Inflammatory macrophage treated with lipopolysaccharide for 4 hours (primary cell): ENCODE measurements around the gene ACTN4.
A peak's percentile ranks its signal among the peaks of the same experiment; 100 is the strongest.

Source experiments
- DNase-seq: peaks from one replicate; pipeline ENCODE4 v3.0.0-alpha.2; 2020

ACTN4 gene

DNA sequence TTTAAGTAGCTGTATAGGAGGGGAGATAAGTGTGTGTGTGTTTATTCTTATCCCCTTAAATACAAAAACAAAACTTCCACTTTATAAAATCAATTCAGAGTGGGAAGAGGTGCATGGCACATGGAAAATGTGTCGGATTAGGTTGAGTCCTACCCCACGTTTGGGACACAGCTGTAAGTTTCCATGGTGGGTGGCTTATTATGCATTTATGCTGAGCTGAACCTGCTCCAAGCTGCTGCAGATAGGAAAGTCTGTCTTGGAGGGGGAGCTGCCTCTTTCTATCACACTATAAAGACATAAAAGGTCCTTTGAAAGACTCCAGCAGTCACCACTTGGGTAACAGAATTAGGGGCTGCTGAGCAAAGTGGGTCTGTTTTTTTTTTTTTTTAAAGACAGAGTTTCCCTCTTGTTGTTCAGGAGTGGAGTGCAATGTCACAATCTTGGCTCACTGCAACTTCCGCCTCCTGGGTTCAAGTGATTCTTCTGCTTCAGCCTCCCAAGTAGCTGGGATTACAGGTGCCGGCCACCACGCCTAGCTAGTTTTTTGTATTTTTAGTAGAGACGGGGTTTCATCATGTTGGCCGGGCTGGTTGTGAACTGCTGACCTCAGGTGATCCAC, 15.2 kb downstream of the ACTN4 start:
- no peak for DNase-seq

DNA sequence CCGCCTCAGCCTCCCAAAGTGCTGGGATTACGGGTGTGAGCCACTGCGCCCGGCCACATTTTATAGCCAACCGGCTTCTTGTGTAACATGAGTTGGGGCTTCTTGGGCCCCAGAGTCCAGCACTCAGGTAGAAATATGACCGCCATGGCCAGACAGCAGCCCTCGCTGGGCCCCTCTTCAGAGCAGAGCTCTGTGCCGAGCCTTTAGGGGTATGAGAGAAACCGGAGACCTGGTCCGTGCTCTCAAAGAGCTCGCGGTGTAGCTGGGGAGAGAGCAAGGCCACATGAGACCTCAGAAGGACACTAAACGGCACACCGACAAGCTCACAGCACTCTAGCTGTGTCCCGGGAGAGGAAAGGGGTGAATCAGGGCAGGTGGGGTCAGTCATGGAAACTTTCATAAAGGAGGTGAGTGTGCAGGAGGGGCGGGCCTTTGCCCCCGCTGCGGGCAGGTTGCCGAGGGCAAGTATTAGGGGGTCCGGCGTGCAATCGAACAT, 15.8 kb downstream of the ACTN4 start:
- no peak for DNase-seq

DNA sequence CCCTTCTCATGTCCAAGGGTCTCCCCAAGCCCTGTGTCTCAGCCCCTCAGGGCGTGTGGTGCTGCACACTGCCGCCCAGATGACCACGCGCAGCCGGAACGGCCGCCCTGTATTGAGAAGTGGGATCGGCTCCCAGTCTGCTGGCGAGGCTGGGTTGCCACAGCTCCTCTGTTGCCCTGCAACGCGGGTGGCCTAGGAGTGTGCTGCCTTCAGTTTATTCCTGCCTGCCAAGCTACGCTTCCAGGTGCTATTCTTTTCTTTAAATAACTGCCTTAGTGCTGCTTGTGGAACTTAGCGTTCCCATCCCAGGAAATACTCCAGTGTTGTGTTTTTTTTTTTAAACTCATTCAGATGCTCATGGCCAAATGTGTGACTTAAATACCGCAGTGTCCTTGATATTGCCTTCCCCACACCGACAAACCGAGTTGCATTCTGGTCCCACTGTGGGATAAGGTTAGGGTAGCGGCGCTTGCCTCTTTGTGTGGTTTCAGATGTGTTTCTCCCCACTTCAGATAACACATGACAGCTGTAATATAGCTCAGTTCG, 16.6 kb downstream of the ACTN4 start:
- no peak for DNase-seq

DNA sequence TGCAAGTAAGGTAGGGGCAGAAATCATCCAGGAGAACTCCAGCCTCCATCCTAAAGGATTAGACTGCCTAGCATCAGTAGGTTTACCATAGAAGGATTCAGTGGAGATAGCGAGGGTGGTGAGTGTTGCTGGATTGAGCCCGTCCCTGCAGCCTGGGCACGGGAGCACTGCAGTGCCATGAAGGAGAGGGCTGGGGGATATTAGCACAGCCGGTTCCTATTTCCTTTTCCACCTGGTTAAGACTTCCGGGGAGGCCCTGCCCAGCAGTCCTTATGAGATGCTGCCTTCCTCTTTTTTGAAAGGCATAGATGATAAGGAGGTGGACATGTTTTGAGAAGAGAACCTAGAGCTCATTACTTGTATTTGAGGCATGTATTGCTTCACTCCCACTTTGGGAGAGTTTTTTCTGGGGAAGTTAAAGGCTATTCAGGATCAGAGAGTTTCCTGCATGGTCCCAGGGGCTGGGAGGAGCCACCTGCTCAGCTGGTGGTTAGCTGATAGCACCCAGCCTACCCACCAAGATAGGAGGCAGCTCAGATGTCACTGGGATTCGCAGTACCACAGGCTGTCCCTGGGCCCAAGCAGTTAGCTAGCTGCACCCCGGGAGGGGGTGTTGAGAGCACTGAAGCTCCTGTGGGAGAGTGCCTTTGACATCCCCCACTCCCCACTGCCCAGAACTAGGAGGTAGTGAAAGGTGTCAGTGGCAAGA, 17.2 kb downstream of the ACTN4 start:
- no peak for DNase-seq

DNA sequence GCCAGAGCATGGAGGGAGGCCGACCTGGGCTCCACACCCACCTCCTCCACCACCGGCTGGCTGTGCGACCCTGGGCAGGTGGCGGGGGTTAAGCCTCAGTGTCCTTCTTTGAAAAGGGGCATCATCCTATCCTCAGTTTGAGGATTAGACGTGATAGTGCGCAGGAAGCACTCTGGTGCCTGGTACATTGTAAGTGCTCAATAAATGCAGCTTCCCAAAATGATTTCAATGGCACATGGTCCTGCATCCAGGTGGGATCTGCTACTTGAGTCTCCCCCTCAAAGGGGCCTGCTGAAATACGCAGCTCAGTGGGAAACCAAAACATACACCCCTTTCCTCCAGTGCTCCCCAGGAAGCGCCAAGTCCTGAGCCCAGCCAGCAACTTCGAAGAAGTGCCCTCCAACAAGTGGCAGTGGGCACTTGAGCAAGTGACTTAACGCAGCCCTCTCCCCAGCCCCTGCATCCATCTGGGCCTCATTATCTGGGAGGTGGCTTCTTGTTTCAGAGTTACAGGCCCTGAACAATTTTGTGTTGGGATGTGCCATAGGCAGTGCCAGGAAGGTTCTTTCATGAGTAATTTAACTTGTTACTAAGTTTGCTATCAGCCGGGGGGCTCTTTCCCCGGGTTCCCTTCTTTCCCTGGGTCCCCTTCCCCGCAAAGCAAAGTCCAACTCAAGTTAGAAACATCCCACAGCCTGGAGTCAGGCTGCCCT, 17.9 kb downstream of the ACTN4 start:
- DNase-seq, result no peak

DNA sequence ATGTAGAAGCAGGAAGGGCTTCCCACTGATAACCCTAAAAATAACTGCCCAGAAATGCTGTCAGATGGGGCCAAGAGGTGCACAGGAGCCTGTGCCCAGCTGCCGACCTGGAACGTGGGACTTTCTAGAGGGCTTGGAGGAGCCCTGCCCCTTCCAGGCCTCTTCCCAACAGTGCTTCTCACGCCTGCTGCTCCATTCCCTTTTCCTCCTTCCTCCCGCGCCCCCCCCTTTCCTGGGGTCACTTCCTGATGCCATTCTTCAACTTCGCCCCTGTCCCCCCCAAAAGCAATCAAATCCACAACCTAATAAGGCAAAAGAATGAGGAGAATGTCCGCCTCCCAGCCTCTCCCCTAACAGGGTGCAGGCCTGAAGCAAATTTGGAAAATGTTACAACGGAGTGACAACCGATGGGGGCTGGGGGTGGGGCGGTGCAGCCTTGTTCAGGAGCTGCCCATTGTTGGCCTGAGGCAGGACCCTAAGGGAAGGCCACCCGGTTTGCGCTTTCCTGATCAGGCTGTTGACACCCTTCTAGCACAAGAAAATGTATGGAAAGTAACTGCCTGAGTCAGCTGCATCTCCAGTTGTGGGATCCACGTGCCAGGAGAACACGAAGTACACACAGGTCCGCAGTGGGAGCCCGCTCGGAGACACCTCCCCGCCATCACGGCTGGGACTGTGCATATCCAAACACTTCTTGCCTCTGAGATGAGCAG, 18.7 kb downstream of the ACTN4 start:
- DNase-seq, result no peak

DNA sequence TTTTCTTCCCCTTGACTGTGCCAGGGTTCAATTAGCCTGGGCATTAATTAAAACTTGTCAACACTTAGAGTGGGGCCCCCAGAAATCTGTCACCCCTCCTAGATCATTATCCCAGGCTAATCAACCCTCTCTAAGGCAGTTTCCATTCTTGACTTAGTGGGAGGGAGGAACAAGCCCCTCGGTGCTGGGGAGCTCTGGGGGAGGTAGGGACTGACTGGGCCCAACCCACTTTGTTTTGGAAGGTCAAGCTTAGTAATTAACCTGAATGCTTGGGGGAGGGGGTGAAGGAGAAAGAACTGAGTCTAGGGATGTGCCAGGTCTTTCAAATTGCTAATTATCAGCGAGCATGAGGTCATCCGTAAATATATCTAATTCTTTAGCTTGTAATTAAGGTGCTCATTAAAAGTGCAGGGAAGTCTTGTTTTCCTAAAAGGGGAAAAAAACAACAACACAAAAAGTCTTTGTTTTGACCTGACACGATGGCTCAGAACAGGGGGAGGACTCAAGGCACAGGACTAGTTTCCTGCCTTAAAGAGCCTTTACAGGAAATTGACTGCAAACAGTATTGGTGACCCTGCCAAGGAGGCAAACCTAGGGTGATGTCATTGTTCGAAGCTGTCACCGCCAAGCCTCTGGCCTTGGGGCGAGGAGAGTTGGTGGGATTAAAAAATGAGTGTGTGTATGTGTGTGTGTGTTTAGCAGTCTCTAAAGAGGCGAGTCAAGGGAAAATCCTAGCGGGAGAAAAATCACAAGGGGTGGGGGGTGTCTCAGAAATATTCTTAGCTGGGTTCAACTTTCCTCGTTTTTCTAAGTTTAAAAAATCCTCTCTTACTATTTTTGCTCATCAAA, 19.4 kb downstream of the ACTN4 start:
- peak; percentile 48 for DNase-seq

DNA sequence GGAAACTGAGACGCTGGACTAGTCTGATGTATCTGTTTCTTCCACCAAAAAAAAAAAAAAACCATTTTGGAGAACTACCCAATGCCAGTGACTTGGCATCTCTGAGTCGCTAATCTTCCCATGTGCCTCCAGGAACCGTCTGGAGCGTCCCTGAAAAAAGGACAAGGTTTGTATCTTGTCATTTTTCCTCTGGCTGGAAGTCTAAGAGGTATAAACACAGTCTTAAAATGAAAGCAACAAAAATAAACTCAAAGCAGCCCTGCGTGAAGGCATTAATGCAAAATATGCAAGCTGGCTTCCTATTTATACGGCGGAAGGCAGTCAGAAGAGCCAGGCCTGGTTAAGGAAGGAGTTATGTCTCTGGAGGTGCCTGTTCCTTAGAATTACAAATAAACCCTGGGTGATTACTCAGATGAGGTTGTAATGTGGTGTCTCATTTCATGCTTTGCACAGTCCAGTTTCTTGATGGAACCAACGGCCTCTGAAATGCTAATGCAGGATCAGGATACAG, 20.3 kb downstream of the ACTN4 start:
- DNase-seq, result peak; percentile 50

DNA sequence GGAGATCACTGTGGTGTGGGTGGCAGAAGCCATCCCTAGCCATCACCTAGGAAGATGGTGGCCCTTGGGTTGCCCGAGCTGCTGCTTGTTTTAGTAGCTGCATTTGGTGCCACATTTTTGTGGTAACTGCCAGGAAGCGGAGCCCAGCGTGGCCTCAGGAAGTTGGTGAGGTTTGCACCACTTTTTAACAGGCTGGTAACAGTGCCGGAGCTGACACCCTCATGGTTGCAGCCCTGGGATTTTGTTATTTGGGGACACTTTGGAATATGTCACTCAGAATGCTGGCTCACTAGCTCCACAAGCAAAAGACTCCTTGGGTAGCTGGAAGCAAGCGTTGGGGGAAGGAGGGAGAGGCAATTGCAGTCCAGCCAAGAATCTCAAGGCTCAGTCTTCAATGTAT, 22.1 kb downstream of the ACTN4 start:
- no peak for DNase-seq

DNA sequence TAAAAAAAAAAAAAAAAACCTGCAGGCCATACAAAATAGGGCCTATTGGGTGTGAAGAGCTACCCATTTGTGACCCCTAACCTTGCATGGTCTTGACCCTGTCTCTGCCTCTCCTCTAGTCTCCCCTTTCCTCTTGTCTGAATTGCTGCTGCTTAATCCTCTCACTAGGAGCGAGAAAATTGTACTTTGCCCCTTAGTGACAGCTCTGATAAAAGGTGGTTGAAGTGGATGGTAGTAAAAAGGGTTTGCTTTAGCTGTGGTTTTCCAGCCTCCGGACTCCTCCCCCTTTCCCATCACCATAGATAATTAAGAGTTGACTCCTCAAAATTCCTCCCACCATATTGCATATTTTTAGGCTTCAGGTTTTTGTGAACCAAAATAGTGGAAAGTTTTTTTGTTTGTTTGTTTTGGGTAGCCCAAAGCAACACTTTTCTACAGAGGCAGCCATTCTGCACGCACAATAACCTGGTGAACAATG, 23.5 kb downstream of the ACTN4 start:
- no peak for DNase-seq

DNA sequence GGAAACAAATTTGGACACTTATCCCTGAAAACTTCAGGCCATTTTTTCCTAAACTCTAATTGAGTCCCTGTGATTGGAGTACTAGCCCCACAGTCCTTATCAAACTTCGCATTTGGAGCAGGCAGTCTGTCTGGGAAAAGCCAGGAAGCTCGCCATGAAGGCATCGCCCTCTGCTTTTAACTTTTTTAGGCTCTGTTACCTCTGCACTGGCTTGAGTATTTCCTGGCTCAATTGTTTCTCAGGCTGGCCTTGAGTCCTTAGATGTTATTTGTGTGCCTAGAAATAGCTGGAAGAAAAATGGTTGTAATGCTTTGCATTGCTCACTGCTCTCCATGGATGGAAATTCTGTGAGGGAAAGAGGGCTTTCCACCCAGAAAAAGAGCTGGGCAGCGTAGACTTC, 24.2 kb downstream of the ACTN4 start:
- DNase-seq, result no peak

DNA sequence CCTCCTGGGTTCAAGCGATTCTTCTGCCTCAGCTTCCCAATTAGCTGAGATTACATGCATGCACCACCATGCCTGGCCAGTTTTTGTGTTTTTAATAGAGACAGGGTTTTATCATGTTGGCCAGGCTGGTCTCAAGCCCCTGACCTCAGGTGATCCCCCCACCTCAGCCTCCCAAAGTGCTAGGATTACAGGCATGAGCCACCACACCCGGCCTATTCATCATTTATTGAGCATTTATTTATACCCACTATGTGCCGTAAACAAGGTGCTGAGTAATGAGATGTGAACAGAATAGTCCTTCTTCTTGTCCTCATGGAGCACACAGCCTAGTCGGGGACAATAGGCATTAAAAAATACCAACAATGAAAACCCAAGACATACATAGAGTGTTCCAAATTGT, 25.6 kb downstream of the ACTN4 start:
- no peak for DNase-seq

DNA sequence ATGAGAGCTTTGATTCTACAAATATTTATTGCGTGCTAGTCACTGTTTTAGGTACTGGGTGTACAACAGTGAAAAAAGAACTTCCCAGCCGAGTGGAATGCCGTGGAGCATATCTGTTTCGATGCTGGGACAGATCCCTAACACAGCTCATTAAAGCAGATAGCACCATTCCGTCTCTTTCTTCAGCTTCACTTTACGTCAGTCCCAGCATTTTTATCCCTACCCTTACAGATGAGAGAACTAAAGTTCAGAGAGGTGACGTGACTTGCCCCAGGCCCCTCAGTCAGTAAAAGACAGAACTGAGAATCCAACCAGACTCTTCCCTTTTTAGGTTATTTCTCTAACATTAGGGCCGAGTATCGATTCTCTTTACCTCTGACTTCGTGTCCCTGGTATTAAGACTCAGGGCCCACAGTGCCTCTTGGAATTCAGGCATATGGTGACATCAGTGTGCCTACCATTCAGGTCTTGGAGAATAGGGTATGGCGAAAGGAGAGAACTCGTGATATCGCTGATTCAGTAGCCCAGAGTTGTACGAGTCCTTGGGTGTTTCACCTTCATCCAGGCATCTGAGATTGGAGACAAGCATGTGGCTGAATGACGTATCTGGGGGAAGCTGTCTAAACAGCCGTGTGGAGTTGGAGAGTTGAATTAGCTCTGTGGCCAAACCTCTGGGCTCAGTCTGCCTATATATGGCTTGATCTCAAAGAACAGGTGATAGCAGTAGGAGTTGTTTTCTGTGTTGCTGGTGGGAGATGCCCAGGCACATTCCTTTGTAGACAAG, 27.1 kb downstream of the ACTN4 start:
- DNase-seq, result peak; percentile 69

DNA sequence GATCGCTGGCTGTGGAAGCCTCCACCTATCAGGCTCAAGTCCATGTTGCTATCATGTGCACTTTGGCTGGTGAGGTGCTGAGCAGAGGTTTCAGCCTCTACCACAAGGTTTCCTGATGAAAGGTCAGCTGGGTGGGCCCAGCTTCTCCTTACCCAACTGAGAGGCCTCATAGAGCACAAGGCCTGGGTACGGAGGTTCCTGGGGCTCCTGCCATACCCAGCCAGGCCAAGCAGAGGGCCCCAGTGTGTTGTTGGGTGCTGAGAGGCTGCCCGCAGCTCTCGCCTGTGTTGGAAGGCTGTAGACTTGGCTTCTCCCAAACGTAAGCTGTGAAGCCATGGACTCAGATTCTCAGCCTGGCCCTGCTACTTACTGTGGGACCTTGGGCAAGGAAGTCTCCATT, 28.2 kb downstream of the ACTN4 start:
- no peak for DNase-seq

DNA sequence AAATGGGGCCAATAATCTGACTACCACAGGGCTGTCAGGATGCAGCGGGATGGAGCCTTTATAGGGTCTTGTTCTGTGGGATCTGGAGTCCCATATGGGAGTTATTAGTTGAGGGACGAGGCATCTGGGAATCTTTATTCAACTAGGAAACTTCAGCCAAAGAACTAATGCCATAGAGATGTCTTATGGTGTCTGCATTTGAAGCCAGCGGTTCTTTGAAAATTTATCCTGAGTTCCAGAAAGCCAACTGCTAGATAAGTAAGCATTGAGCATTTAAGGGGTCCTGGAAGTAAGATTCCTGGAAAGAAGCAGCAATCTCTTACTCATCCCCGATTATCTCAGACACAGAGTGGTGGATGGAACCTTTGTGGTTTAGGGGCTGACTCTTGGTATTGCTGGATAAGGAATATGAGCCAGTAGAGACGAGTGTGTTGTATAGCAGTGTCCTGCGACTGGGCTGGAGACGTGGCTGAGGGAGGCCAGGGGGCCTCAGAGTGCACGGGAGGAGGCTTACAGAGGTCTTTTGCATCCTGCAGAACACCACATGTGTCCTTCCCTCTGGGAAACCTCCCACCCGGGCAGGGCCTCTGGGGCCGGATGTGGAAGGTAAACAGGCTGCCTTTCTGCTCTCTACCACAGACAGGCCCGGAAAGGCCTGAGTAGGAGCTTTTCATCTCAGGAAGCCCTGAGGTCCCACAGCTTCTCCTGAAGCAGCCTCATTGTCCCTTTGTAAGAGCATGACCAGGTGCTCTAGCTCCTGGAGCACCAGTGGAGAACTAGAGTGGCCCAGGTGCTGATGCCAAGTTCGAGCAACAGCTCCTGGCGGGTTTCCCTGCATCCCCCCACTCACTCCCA, 28.8 kb downstream of the ACTN4 start:
- no peak for DNase-seq

DNA sequence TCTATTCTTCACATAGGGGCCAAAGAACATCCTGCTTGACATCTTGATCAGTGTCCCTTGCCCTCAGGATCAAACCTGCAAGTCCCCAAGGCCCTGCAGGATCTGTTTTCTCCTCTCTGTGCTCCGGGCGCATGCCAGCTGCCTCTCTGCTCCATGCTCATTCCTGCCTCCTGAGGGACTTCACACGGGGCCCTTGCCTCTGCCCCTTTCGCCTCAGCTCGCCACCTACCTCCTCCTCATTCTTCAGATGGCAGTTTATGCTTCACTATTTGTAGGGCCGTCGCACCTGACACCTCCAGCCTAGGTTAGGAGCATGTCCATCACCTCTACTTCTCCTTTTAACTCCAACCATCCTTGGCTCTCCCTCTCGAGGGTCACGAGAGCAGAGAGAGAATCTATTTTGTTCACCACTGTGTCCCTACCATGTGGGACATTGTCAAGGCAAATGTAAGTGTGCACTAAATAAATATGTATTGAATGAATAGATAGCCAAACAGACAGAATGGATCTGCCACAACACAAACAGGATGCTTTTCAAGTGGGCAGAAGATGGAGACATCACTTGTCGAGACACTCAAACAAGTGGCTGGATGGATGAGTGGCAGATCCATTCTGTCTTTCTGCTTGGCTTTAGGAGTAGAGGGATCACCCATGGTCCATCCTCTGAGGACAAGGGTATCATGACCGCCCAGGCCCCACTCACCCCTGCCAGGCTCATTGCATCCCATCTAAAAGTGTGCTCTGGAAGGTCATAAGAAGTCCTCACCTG, 29.6 kb downstream of the ACTN4 start:
- no peak for DNase-seq

DNA sequence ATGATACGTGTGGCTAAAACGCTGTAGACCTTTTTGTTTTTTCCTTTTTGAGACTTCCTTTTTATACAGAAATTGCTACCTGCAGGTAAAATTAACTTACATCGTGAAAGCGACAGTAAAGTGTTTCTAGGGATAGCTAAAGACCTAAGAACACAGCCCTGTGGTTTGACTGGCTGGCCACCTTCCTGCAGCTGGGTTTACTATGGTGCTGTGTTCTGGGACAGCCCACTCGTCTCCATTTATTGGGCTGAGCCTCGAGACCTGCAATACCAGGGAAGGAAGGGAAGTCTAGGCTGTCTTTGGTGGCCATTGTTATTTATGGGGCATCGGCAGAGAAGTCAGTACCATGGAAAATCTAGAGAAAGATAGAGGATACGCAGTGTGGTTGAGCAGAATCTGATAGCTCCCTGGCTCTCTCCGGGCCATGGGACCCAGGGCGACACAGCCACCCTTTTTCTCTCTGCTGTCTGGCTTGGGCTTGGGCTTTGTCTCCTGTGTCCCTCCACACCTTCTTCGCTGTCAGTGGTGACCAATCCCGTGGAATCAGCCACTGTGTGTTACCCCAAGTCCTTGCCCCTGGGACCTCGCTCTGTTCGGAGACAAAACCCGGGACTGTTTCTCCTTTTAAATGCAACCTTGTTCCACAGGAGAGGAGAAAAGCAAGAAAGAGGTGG, 30.9 kb downstream of the ACTN4 start:
- no peak for DNase-seq

DNA sequence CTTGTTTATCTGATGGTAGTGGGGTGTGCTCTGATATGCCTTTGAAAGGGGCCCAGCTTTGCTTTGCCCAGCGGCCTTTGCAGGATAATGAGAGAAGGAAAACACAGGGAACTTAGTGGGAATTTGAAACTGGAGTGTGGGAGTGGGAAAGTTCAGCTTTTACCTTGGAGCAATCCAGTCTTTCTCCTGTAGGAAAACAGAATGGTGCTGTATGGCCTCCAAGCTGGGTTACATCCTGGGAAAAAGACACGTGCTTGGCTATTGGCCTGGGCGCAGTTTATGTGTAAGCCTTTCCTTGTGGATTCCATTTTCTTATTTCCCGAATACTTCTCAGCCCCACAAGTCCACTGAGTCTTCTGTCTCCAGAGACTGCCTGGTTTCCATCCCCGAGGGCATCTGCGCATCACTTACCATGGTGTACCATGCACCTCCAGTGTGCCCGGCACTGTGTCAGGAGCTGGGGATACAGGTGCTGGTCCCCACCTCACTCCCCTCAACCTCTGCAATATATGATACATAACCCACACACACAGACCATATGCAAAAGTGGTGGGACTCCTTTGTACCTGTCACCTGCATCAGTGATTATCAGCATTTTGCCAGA, 31.5 kb downstream of the ACTN4 start:
- no peak for DNase-seq
